ENCODE measurements around the gene FNDC4. TPM values are rescaled to one million over a fixed set of nuclear protein-coding genes. Genes with fewer than 3 reads are reported as not detected.

Gene FNDC4
- total RNA-seq, 1 experiment from 2014 or later = 1.3 TPM

GRCh38 chr2:27518113-27518781, 23.2 kb upstream of the FNDC4 start:
- H3K9me3 ChIP-seq (ENCODE audit: low read depth, low read length, poor library complexity, severe bottlenecking) = no peaks in the 10 kb centered on the region
- no peak for DNase-seq (ENCODE audit: low spot score)
- H3K36me3 ChIP-seq (ENCODE audit: insufficient read depth, low read length, poor library complexity, severe bottlenecking) = no peaks in the 10 kb centered on the region
- no peaks in the 10 kb centered on the region for H3K27me3 ChIP-seq (replicated peaks; ENCODE audit: insufficient read depth, low read depth, low read length, poor library complexity)
- no TSS peak for BruUV-seq (replicated peaks)
- H3K27ac ChIP-seq (ENCODE audit: low read depth, low read length, poor library complexity, severe bottlenecking) = no peak overlapping the region
- POLR2A ChIA-PET (ENCODE audit: low non-redundant PET) = no interaction called here
- CTCF ChIA-PET = no interaction called here
- intact Hi-C loops (cut with micrococcal nuclease; ENCODE audit: unreplicated experiment) = no loop called here
- TF ChIP-seq CTCF (conservative IDR thresholded peaks at IDR 0.05; ENCODE audit: low read depth, low read length) = no peak
- TF ChIP-seq EZH2 (IDR thresholded peaks at IDR 0.05; ENCODE audit: borderline replicate concordance, low read depth, low read length, poor library complexity, severe bottlenecking) = no peak
- H3K4me3 ChIP-seq (ENCODE audit: low read depth, low read length, poor library complexity, severe bottlenecking) = no peak overlapping the region
- H3K4me1 ChIP-seq (ENCODE audit: insufficient read depth, low read length, poor library complexity, severe bottlenecking) = no peaks in the 10 kb centered on the region

GRCh38 chr2:27509326-27509725, 14.3 kb upstream of the FNDC4 start:
- H3K36me3 ChIP-seq (ENCODE audit: insufficient read depth, low read length, poor library complexity, severe bottlenecking) = no peaks in the 10 kb centered on the region
- no peak overlapping the region for H3K27ac ChIP-seq (ENCODE audit: low read depth, low read length, poor library complexity, severe bottlenecking)
- H3K9me3 ChIP-seq (ENCODE audit: low read depth, low read length, poor library complexity, severe bottlenecking) = no peaks in the 10 kb centered on the region
- no peaks in the 10 kb centered on the region for H3K27me3 ChIP-seq (replicated peaks; ENCODE audit: insufficient read depth, low read depth, low read length, poor library complexity)
- peak; percentile 45 for DNase-seq (ENCODE audit: low spot score)
- BruUV-seq (replicated peaks) = no TSS peak
- no peaks in the 10 kb centered on the region for H3K4me1 ChIP-seq (ENCODE audit: insufficient read depth, low read length, poor library complexity, severe bottlenecking)
- intact Hi-C loops (cut with micrococcal nuclease; ENCODE audit: unreplicated experiment) = no loop called here
- ChIA-PET POLR2A (ENCODE audit: low non-redundant PET) (no interaction called here), CTCF (no interaction called here)
- no peak for TF ChIP-seq CTCF (conservative IDR thresholded peaks at IDR 0.05; ENCODE audit: low read depth, low read length)
- no peak for TF ChIP-seq EZH2 (IDR thresholded peaks at IDR 0.05; ENCODE audit: borderline replicate concordance, low read depth, low read length, poor library complexity, severe bottlenecking)
- no peak overlapping the region for H3K4me3 ChIP-seq (ENCODE audit: low read depth, low read length, poor library complexity, severe bottlenecking)

GRCh38 chr2:27507293-27507692, 12.3 kb upstream of the FNDC4 start:
- H3K36me3 ChIP-seq (ENCODE audit: insufficient read depth, low read length, poor library complexity, severe bottlenecking) = no peaks in the 10 kb centered on the region
- no TSS peak for BruUV-seq (replicated peaks)
- H3K4me3 ChIP-seq (ENCODE audit: low read depth, low read length, poor library complexity, severe bottlenecking) = no peak overlapping the region
- TF ChIP-seq EZH2 (IDR thresholded peaks at IDR 0.05; ENCODE audit: borderline replicate concordance, low read depth, low read length, poor library complexity, severe bottlenecking) (no peak), CTCF (conservative IDR thresholded peaks at IDR 0.05; ENCODE audit: low read depth, low read length) (no peak)
- intact Hi-C loops (cut with micrococcal nuclease; ENCODE audit: unreplicated experiment) = no loop called here
- H3K27ac ChIP-seq (ENCODE audit: low read depth, low read length, poor library complexity, severe bottlenecking) = no peak overlapping the region
- no peaks in the 10 kb centered on the region for H3K4me1 ChIP-seq (ENCODE audit: insufficient read depth, low read length, poor library complexity, severe bottlenecking)
- ChIA-PET POLR2A (ENCODE audit: low non-redundant PET) (no interaction called here), CTCF (no interaction called here)
- no peaks in the 10 kb centered on the region for H3K9me3 ChIP-seq (ENCODE audit: low read depth, low read length, poor library complexity, severe bottlenecking)
- H3K27me3 ChIP-seq (replicated peaks; ENCODE audit: insufficient read depth, low read depth, low read length, poor library complexity) = no peaks in the 10 kb centered on the region
- no peak for DNase-seq (ENCODE audit: low spot score)
